Right lobe of liver (tissue), 6 donors: ENCODE results near the gene FKBP9. TPM values are rescaled to one million over a fixed set of nuclear protein-coding genes. Genes with fewer than 3 reads are reported as not detected.
A peak's percentile ranks its signal among the peaks of the same experiment; 100 is the strongest.

Experiments used
- ATAC-seq, 4 donors: fragments of 200-7000 bp; cut with Tn5 transposase; one replicate each; pipeline ENCODE4 v1.9.1; 2020; ENCODE audit warnings: mild to moderate bottlenecking in 4 of 4, moderate library complexity in 4 of 4
- DNase-seq, 3 donors: peaks; one replicate each; pipeline ENCODE4 v3.0.0-alpha.2; 2020
- H3K27ac ChIP-seq, 3 donors: fragments of 200-600 bp; one replicate each; pipeline ENCODE4 v1.8.0; 2022
- H3K27me3 ChIP-seq, 2 donors: fragments of 200-600 bp; one replicate each; pipeline ENCODE4 v1.8.0; 2022
- H3K36me3 ChIP-seq, 4 donors: fragments of 200-600 bp; sonication (generic) in 1 of 4; one replicate each; pipeline versions ENCODE4 v1.5.1 to v1.8.0; 2017 to 2022; ENCODE audit warnings: control low read depth in 1 of 4
- H3K4me1 ChIP-seq, 4 donors: fragments of 200-600 bp; sonication (generic) in 1 of 4; one replicate each; pipeline versions ENCODE4 v1.5.1 to v1.8.0; 2017 to 2022; ENCODE audit warnings: control low read depth in 1 of 4
- H3K4me3 ChIP-seq, 3 donors: fragments of 200-600 bp; one replicate each; pipeline ENCODE4 v1.8.0; 2022
- H3K9me3 ChIP-seq, 4 donors: fragments of 200-600 bp; sonication (generic) in 1 of 4; one replicate each; pipeline versions ENCODE4 v1.5.1 to v1.8.0; 2017 to 2022; ENCODE audit warnings: control low read depth in 1 of 4
- CTCF ChIP-seq, 4 donors: fragments of 200-600 bp in 3 of 4; fragments of 450-650 bp in 1 of 4; IDR thresholded peaks; one replicate each; pipeline versions ENCODE4 v1.5.1 to v1.8.0; 2016 to 2022; ENCODE audit warnings: antibody characterized with exemption in 4 of 4, mild to moderate bottlenecking in 2 of 4
- POLR2A ChIP-seq: fragments of 450-650 bp; IDR thresholded peaks from one replicate; pipeline ENCODE4 v1.6.1; 2017; ENCODE audit warnings: antibody characterized with exemption, mild to moderate bottlenecking
- WGBS: methylation state at CpG from one replicate; pipeline ENCODE4 v1.1.6; 2018; ENCODE audit warnings: low coverage, low lambda C conversion rate; ENCODE audit not compliant: insufficient coverage; ENCODE audit errors: missing lambda C conversion rate; 5-methylcytosine and 5-hydroxymethylcytosine counted together
- intact Hi-C, 2 donors: fragments of 100-400 bp; cut with DNase I; formaldehyde crosslinking; loops; one replicate each; pipeline versions ENCODE4 v1.11.2 to v1.14.1; 2022
- total RNA-seq, 6 experiments: library from RNA; depleted of rRNA in 2 of 6; stranded (reverse); fragments of >200 nt in 2 of 6; fragmentation: NEBNext Ultra II Directional in 3 of 6; extraction: Animal tissue kit (Norgen Biotek cat#: 25700) in 3 of 6; gene quantifications; one replicate each; pipeline versions ENCODE4 v1.1.0 to v1.2.4, GENCODE V29; 2016 to 2023
- donor health status: DM: no; HTN: yes; CAD: no.
- donor health status: DM: no; HTN: no; CAD: no.
- donor health status: DM: no; HTN: no; CAD: no.
- donor health status: DM: no; HTN: yes; CAD: no.
- donor health status: DM: no; HTN: yes; CAD: no.

Gene FKBP9
- total RNA-seq, 6 experiments from 2014 or later: 22.2 to 54.6 (median 37.6) TPM

GRCh38 chr7:33039257-33039902, 82.1 kb downstream of the FKBP9 start:
- peak overlapping the region; percentile 28 to 58 (median 42) for H3K4me3 ChIP-seq
- WGBS: 3% methylated on average over 5 of the region's 5 CpGs
- intact Hi-C loops: no loop called here
- no peak for TF ChIP-seq POLR2A
- TF ChIP-seq CTCF (IDR thresholded peaks at IDR 0.05): no peak
- no peaks in the 10 kb centered on the region for H3K9me3 ChIP-seq
- ATAC-seq: peak; percentile 41 to 56 (median 50)
- H3K4me1 ChIP-seq: peaks cover 0 to 30% (median 5%) of the 10 kb centered on the region in 4 donors
- no peak for DNase-seq
- H3K27me3 ChIP-seq: no peaks in the 10 kb centered on the region
- H3K36me3 ChIP-seq: no peaks in the 10 kb centered on the region
- peak overlapping the region; percentile 61 to 76 (median 66) for H3K27ac ChIP-seq

GRCh38 chr7:33039903-33040292, 82.7 kb downstream of the FKBP9 start:
- TF ChIP-seq POLR2A (no peak), CTCF (IDR thresholded peaks at IDR 0.05) (no peak)
- ATAC-seq (peak in 2 of 4 donors; percentile 11 to 25), DNase-seq (no peak)
- Histone ChIP-seq H3K27me3 (no peaks in the 10 kb centered on the region), H3K9me3 (no peaks in the 10 kb centered on the region), H3K36me3 (no peaks in the 10 kb centered on the region), H3K27ac (peak overlapping the region; percentile 61 to 76 (median 66)), H3K4me1 (peaks cover 0 to 33% (median 5%) of the 10 kb centered on the region in 4 donors), H3K4me3 (peak overlapping the region; percentile 28 to 58 (median 42))
- intact Hi-C loops: no loop called here
- 13% methylated on average over 1 of the region's 1 CpG for WGBS

- peak overlapping the region; percentile 22 to 58 (median 28) for H3K4me3 ChIP-seq
- DNase-seq (peak in 1 of 3 donors; percentile 64), ATAC-seq (peak; percentile 68 to 81 (median 74))
- no peaks in the 10 kb centered on the region for H3K27me3 ChIP-seq
- H3K36me3 ChIP-seq: no peaks in the 10 kb centered on the region
- peaks cover 0 to 37% (median 5%) of the 10 kb centered on the region in 4 donors for H3K4me1 ChIP-seq
- no peaks in the 10 kb centered on the region for H3K9me3 ChIP-seq
- 10% methylated on average over 9 of the region's 9 CpGs for WGBS
- peak; percentile 43 for TF ChIP-seq POLR2A
- no peak for TF ChIP-seq CTCF (IDR thresholded peaks at IDR 0.05)
- peak overlapping the region; percentile 61 to 76 (median 66) for H3K27ac ChIP-seq
- intact Hi-C loops: no loop called here
These were observed 83.7 kb downstream of the FKBP9 start for GRCh38 chr7:33040803-33041516.

GRCh38 chr7:33041631-33042428, 84.6 kb downstream of the FKBP9 start:
- DNase-seq: no peak
- intact Hi-C loops: no loop called here
- WGBS: 61% methylated on average over 6 of the region's 8 CpGs
- no peak for ATAC-seq
- Histone ChIP-seq H3K27ac (peak overlapping the region; percentile 61 to 76 (median 66)), H3K27me3 (no peaks in the 10 kb centered on the region), H3K4me1 (peaks cover 0 to 37% (median 5%) of the 10 kb centered on the region in 4 donors), H3K9me3 (no peaks in the 10 kb centered on the region), H3K36me3 (no peaks in the 10 kb centered on the region), H3K4me3 (no peak overlapping the region)
- TF ChIP-seq POLR2A: no peak
- TF ChIP-seq CTCF (IDR thresholded peaks at IDR 0.05): no peak
